ENCODE results near the gene MDM4. TPM values are rescaled to one million over a fixed set of nuclear protein-coding genes. Genes with fewer than 3 reads are reported as not detected.

The MDM4 gene
- total and polyA plus RNA-seq, 2 donors (not counting 1 experiment from before 2014, with no cell fraction given) = 46.6 to 374 TPM

GRCh38 chr1:204495078-204495753 lies 21.0 kb upstream of the MDM4 start:
- TF ChIP-seq CTCF (IDR thresholded peaks at IDR 0.05) (no peak), EZH2 (IDR thresholded peaks at IDR 0.05; ENCODE audit: borderline replicate concordance, insufficient read depth, low read depth, low read length, poor library complexity, severe bottlenecking) (no peak)
- Mint-ChIP-seq H3K27ac (peak overlapping the region; percentile 96), H3K9me3 (ENCODE audit: insufficient read depth) (no peaks in the 10 kb centered on the region), H3K4me1 (peaks cover 75% of the 10 kb centered on the region), H3K4me3 (peak overlapping the region; percentile 97), H3K27me3 (no peaks in the 10 kb centered on the region)
- H2AFZ ChIP-seq (ENCODE audit: insufficient read depth, low read depth, low read length, poor library complexity, severe bottlenecking) = peak overlapping the region; percentile 77
- H4K20me1 ChIP-seq (ENCODE audit: control insufficient read depth, insufficient read depth, low read length, poor library complexity, severe bottlenecking) = peaks cover 36% of the 10 kb centered on the region
- ATAC-seq (ENCODE audit: low read depth) (peak; percentile 32), DNase-seq (peak; percentile 70)
- peak overlapping the region; percentile 86 for H3K4me2 ChIP-seq (replicated peaks; ENCODE audit: low read depth, low read length, poor library complexity, severe bottlenecking)
- peak overlapping the region; percentile 95 for H3K9ac ChIP-seq (ENCODE audit: low read length)
- peaks cover 55% of the 10 kb centered on the region for H3K79me2 ChIP-seq (ENCODE audit: control insufficient read depth, insufficient read depth, low read length)
- ChIA-PET CTCF (interaction anchor here (0.8 to 20.4 kb wide), 10 partner anchors 8 to 312 kb away, joined by 3 to 1884 read pairs (median 6); no protein-coding TSS in a partner anchor), POLR2A (interaction anchor here (0.5 to 8.1 kb wide), 10 partner anchors 8 to 763 kb away, joined by 3 to 161 read pairs (median 14); partner anchors contain the start of gene MDM4)
- H3K27ac ChIP-seq (ENCODE audit: low read length in 2 of 2) = peak overlapping the region; percentile 78 to 79
- 0% methylated on average over 3 of the region's 17 CpGs for WGBS (ENCODE audit: insufficient coverage)
- H3K4me3 ChIP-seq (ENCODE audit: control extremely low read depth in 1 of 5, extremely low read depth in 1 of 5, insufficient read depth in 1 of 5, low read depth in 2 of 5, low read length in 4 of 5) = peak overlapping the region; percentile 84 to 98 (median 92)
- peaks cover 70 to 86% of the 10 kb centered on the region in 2 donors for H3K4me1 ChIP-seq (ENCODE audit: control insufficient read depth in 2 of 2, insufficient read depth in 2 of 2, low read length in 2 of 2)
- no peaks in the 10 kb centered on the region for H3K27me3 ChIP-seq (replicated peaks in 1 of 4; ENCODE audit: control extremely low read depth in 1 of 4, control insufficient read depth in 3 of 4, insufficient read depth in 4 of 4, low read length in 3 of 4)
- peaks cover 0 to 3% (median 0%) of the 10 kb centered on the region in 3 donors for H3K9me3 ChIP-seq (ENCODE audit: control extremely low read depth in 1 of 3, control insufficient read depth in 2 of 3, insufficient read depth in 1 of 3, low read length in 2 of 3)
- intact Hi-C loops (cut with micrococcal nuclease) = loop anchor here (2.0 kb wide), 1 partner anchor 34 kb away; no protein-coding TSS in a partner anchor
- H3K36me3 ChIP-seq (replicated peaks in 1 of 2; ENCODE audit: control extremely low read depth in 1 of 2, control insufficient read depth in 1 of 2, extremely low read depth in 1 of 2, insufficient read depth in 2 of 2, low read length in 1 of 2) = peaks cover 0 to 4% of the 10 kb centered on the region in 2 experiments

GRCh38 chr1:204495777-204496176 lies 20.4 kb upstream of the MDM4 start:
- Histone ChIP-seq H3K9ac (ENCODE audit: low read length) (peak overlapping the region; percentile 95), H3K36me3 (replicated peaks in 1 of 2; ENCODE audit: control extremely low read depth in 1 of 2, control insufficient read depth in 1 of 2, extremely low read depth in 1 of 2, insufficient read depth in 2 of 2, low read length in 1 of 2) (no peaks in the 10 kb centered on the region), H3K4me2 (replicated peaks; ENCODE audit: low read depth, low read length, poor library complexity, severe bottlenecking) (peak overlapping the region; percentile 86), H3K9me3 (ENCODE audit: control extremely low read depth in 1 of 3, control insufficient read depth in 2 of 3, insufficient read depth in 1 of 3, low read length in 2 of 3) (peaks cover 0 to 3% (median 0%) of the 10 kb centered on the region in 3 donors), H3K27ac (ENCODE audit: low read length in 2 of 2) (peak overlapping the region; percentile 78 to 79), H3K27me3 (replicated peaks in 1 of 4; ENCODE audit: control extremely low read depth in 1 of 4, control insufficient read depth in 3 of 4, insufficient read depth in 4 of 4, low read length in 3 of 4) (no peaks in the 10 kb centered on the region), H3K4me3 (ENCODE audit: control extremely low read depth in 1 of 5, extremely low read depth in 1 of 5, insufficient read depth in 1 of 5, low read depth in 2 of 5, low read length in 4 of 5) (peak overlapping the region in 3 of 5 experiments; percentile 86 to 98 (median 92)), H4K20me1 (ENCODE audit: control insufficient read depth, insufficient read depth, low read length, poor library complexity, severe bottlenecking) (peaks cover 30% of the 10 kb centered on the region), H3K4me1 (ENCODE audit: control insufficient read depth in 2 of 2, insufficient read depth in 2 of 2, low read length in 2 of 2) (peaks cover 64 to 80% of the 10 kb centered on the region in 2 donors), H3K79me2 (ENCODE audit: control insufficient read depth, insufficient read depth, low read length) (peaks cover 55% of the 10 kb centered on the region), H2AFZ (ENCODE audit: insufficient read depth, low read depth, low read length, poor library complexity, severe bottlenecking) (no peak overlapping the region)
- TF ChIP-seq CTCF (IDR thresholded peaks at IDR 0.05) (no peak), EZH2 (IDR thresholded peaks at IDR 0.05; ENCODE audit: borderline replicate concordance, insufficient read depth, low read depth, low read length, poor library complexity, severe bottlenecking) (no peak)
- DNase-seq = peak; percentile 62
- CTCF ChIA-PET = interaction anchor here (1.0 to 20.4 kb wide), 8 partner anchors 8 to 311 kb away, joined by 3 to 1884 read pairs (median 12); no protein-coding TSS in a partner anchor
- WGBS (ENCODE audit: insufficient coverage) = no CpG with 5 or more reads among the region's 6 CpGs
- Mint-ChIP-seq H3K4me1 (peaks cover 70% of the 10 kb centered on the region), H3K4me3 (peak overlapping the region; percentile 97), H3K27me3 (no peaks in the 10 kb centered on the region), H3K27ac (peak overlapping the region; percentile 73), H3K9me3 (ENCODE audit: insufficient read depth) (no peaks in the 10 kb centered on the region)
- intact Hi-C loops (cut with micrococcal nuclease) = loop anchor here (2.0 kb wide), 1 partner anchor 35 kb away; no protein-coding TSS in a partner anchor
- POLR2A ChIA-PET = interaction anchor here (0.6 to 8.1 kb wide), 10 partner anchors 10 to 116 kb away, joined by 3 to 161 read pairs (median 10); partner anchors contain the start of gene MDM4
- no peak for ATAC-seq (ENCODE audit: low read depth)
